Gastroesophageal sphincter (tissue), 3 donors: ENCODE results near the gene LETM1.

Experiments
- POLR2A ChIP-seq, 2 donors: fragments of 450-650 bp; IDR thresholded peaks; one replicate each; pipeline ENCODE4 v1.6.1; 2017; ENCODE audit warnings: antibody characterized with exemption in 2 of 2, mild to moderate bottlenecking in 2 of 2, moderate library complexity in 1 of 2
- POLR2AphosphoS5 ChIP-seq: sonication (generic); formaldehyde crosslinking; IDR thresholded peaks from one replicate; pipeline ENCODE4 v1.6.1; 2017; ENCODE audit warnings: antibody characterized with exemption
- TF ChIP-seq, protein P1 (sequence below), 4 experiments: fragments of 200-600 bp in 2 of 4; fragments of 450-650 bp in 2 of 4; sonication (generic) in 1 of 4; IDR thresholded peaks; one replicate each; pipeline ENCODE4 v1.5.1; 2017 to 2019; ENCODE audit warnings: antibody characterized with exemption in 4 of 4, mild to moderate bottlenecking in 2 of 4, moderate library complexity in 2 of 4

DNA sequence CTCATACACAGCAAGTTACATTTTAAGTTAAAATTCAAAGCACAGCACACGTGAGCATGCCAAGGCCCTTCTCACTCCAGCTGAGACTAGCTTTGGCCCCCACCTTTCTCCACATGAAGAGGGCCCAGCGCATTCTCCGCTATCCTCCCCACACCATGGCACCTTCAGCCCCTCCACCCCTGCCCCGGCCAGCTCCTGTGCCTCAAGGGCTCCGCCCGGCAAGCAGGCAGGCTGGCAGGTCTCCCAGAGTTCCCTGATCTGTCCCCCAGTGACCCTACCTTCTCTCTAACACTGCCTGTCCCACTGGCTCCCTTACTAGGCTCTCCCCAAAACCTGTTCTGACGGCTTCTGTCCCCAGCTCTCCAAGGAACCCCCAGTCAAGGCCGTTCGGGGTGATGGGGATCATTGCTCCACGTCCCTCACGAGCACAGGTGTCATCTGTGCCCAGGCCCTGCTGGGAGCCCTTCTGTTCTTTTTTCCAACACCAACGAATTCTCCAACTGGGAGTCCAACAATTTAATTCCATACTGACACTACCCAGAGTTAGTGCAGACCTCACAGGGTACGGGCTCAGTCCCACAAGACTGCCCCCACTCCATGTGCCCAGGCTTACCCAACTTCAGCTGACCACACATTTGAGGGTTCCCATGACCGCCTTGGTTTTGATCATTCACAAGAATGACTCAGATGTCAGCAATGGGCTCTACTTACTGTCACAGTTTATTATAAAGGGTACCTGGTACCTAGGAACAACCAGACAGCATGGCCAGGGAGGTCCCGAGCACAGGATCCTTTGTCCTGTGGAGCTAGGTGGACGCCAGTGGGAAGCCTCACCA is 4.2 kb downstream of the LETM1 start:
- TF ChIP-seq, protein P1, sequence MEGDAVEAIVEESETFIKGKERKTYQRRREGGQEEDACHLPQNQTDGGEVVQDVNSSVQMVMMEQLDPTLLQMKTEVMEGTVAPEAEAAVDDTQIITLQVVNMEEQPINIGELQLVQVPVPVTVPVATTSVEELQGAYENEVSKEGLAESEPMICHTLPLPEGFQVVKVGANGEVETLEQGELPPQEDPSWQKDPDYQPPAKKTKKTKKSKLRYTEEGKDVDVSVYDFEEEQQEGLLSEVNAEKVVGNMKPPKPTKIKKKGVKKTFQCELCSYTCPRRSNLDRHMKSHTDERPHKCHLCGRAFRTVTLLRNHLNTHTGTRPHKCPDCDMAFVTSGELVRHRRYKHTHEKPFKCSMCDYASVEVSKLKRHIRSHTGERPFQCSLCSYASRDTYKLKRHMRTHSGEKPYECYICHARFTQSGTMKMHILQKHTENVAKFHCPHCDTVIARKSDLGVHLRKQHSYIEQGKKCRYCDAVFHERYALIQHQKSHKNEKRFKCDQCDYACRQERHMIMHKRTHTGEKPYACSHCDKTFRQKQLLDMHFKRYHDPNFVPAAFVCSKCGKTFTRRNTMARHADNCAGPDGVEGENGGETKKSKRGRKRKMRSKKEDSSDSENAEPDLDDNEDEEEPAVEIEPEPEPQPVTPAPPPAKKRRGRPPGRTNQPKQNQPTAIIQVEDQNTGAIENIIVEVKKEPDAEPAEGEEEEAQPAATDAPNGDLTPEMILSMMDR (IDR thresholded peaks at IDR 0.05): no peak
- TF ChIP-seq POLR2A (IDR thresholded peaks at IDR 0.05): no peak
- no peak for TF ChIP-seq POLR2AphosphoS5
